GM12874 (cell line): ENCODE data around the gene CD300LD.

Experiments used
- CTCF ChIP-seq: IDR thresholded peaks from 2 replicates; pipeline ENCODE4 v1.5.1; 2011; ENCODE audit warnings: low read depth, mild to moderate bottlenecking, control low read depth, low read length, moderate library complexity; ENCODE audit not compliant: insufficient read depth

Gene CD300LD

GRCh38 chr17:74592087-74592990 lies at the start of gene CD300LD:
Gene CD300LD, minus strand, starts transcription at chr17:74592283. Its CDS starts 81 bp downstream, at chr17:74592202.
- TF ChIP-seq CTCF, result no peak

GRCh38 chr17:74641224-74641957 lies 49.3 kb upstream of the CD300LD start:
- TF ChIP-seq CTCF, result no peak

GRCh38 chr17:74639704-74640151 lies 47.6 kb upstream of the CD300LD start:
- TF ChIP-seq CTCF, result no peak

- no peak for TF ChIP-seq CTCF
These were observed 45.8 kb upstream of the CD300LD start for GRCh38 chr17:74637926-74638325.

GRCh38 chr17:74637265-74637664 lies 45.2 kb upstream of the CD300LD start:
- TF ChIP-seq CTCF, result no peak

- no peak for TF ChIP-seq CTCF
These were observed 43.3 kb upstream of the CD300LD start for GRCh38 chr17:74635418-74635817.

- TF ChIP-seq CTCF, result no peak
These were observed 41.2 kb upstream of the CD300LD start for GRCh38 chr17:74633326-74633725.
